Activated CD4-positive, alpha-beta T cell treated with anti-CD3 and anti-CD28 coated beads for 36 hours (primary cell): ENCODE measurements around the gene DEXI. TPM values are rescaled to one million over a fixed set of nuclear protein-coding genes. Genes with fewer than 3 reads are reported as not detected.
A peak's percentile ranks its signal among the peaks of the same experiment; 100 is the strongest.

ENCODE experiments used
- ATAC-seq: fragments of 200-7000 bp; cut with Tn5 transposase; one replicate; pipeline ENCODE4 v1.10.0; 2021; ENCODE audit warnings: mild to moderate bottlenecking, moderate library complexity
- CTCF ChIA-PET: fragments of 350-600 bp; sonication (Branson Sonifier 250); formaldehyde crosslinking; loops from one replicate; lab custom pipeline; 2021; ENCODE audit warnings: antibody characterized with exemption; lab: Charles Lee
- POLR2A ChIA-PET: fragments of 350-600 bp; sonication (Branson Sonifier 250); formaldehyde crosslinking; loops from one replicate; lab custom pipeline; 2021; ENCODE audit warnings: antibody characterized with exemption, inconsistent platforms; lab: Charles Lee
- DNase-seq: peaks from one replicate; pipeline ENCODE4 v3.0.0-alpha.2; 2020
- H3K27ac Mint-ChIP-seq: one replicate; pipeline ENCODE4 v1.8.0; 2021; ENCODE audit warnings: mixed read lengths
- H3K27me3 Mint-ChIP-seq: one replicate; pipeline ENCODE4 v1.8.0; 2021; ENCODE audit warnings: mixed read lengths
- H3K36me3 Mint-ChIP-seq: one replicate; pipeline ENCODE4 v1.8.0; 2021; ENCODE audit warnings: low read depth, mixed read lengths
- H3K4me1 Mint-ChIP-seq: one replicate; pipeline ENCODE4 v1.8.0; 2021; ENCODE audit warnings: mixed read lengths
- H3K4me3 Mint-ChIP-seq: one replicate; pipeline ENCODE4 v1.8.0; 2021; ENCODE audit warnings: mild to moderate bottlenecking, moderate library complexity, mixed read lengths
- H3K9me3 Mint-ChIP-seq: one replicate; pipeline ENCODE4 v1.8.0; 2021; ENCODE audit warnings: low read depth, mixed read lengths
- intact Hi-C, 2 experiments: fragments of 100-400 bp; cut with DNase I in 1 of 2; cut with micrococcal nuclease in 1 of 2; formaldehyde crosslinking; loops; one replicate each; pipeline versions ENCODE4 v1.14.2 to v1.15.1; 2022 to 2024; cut with DNase I, micrococcal nuclease
- total RNA-seq, 2 experiments: library from RNA; stranded (reverse); gene quantifications; one replicate each; pipeline ENCODE4 v1.2.3, GENCODE V29; 2021

DEXI gene
- total RNA-seq, 2 experiments from 2014 or later = 33.8 to 34.9 TPM

DNA sequence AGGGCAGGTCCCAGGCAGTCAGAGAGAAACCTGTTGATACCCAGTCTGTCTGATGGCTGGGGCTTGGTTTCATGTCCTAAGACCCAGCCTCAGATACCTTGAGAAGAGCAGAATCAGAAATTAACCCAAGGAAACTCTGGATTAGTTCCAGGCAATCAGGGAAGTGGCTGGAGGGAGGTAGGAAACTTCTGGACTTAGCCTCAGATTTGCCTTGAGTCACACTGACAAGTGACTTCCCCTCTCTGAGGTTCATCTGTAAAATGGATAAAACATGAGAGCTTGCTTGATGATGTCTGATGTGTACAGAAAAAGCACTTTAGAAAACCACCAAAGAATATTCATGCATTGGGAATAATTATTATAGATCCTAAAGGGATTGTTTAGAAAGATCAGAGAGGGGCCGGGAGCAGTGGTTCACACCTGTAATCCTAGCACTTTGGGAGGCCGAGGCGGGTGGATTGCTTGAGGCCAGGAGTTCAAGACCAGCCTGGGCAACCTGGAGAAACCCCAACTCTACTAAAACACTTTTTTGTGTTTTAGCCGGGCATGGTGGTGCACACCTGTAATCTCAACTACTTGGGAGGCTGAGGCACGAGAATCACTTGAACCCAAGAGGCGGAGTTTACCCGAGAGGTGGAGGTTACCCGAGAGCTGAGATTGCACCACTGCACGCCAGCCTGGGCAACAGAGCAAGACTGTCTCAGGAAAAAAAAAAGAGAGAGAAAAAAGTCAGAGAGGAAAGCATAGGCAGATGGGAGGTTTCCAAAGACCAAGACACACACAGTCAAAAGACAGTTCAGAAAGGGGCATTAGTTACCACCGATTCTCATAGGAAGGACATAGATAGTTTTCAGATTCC, 61.4 kb downstream of the DEXI start:
- Mint-ChIP-seq H3K27me3 (peaks cover 57% of the 10 kb centered on the region), H3K36me3 (no peaks in the 10 kb centered on the region), H3K4me3 (no peak overlapping the region), H3K4me1 (peaks cover 47% of the 10 kb centered on the region), H3K27ac (no peak overlapping the region), H3K9me3 (no peaks in the 10 kb centered on the region)
- ChIA-PET CTCF (interaction anchor here (1.3 kb wide), 1 partner anchor 30 kb away, joined by 3 read pairs; no protein-coding TSS in a partner anchor), POLR2A (no interaction called here)
- DNase-seq = no peak
- ATAC-seq = no peak
- intact Hi-C loops = loop anchor here in 1 of 2 experiments (1.0 kb wide), 1 partner anchor 10 kb away; no protein-coding TSS in a partner anchor

- H3K27me3 Mint-ChIP-seq = peaks cover 63% of the 10 kb centered on the region
- POLR2A ChIA-PET = no interaction called here
- no peaks in the 10 kb centered on the region for H3K36me3 Mint-ChIP-seq
- H3K4me3 Mint-ChIP-seq = peak overlapping the region; percentile 70
- ATAC-seq = no peak
- intact Hi-C loops = loop anchor here (2.0 to 5.0 kb wide), 2 partner anchors 35 to 368 kb away; no protein-coding TSS in a partner anchor
- H3K4me1 Mint-ChIP-seq = peaks cover 54% of the 10 kb centered on the region
- no peaks in the 10 kb centered on the region for H3K9me3 Mint-ChIP-seq
- DNase-seq = no peak
- no peak overlapping the region for H3K27ac Mint-ChIP-seq
- CTCF ChIA-PET = interaction anchor here (0.9 to 1.6 kb wide), 2 partner anchors 8 to 39 kb away, joined by 4 to 11 read pairs; no protein-coding TSS in a partner anchor
Measured at GRCh38 chr16:10879681-10880589, 62.3 kb downstream of the DEXI start.

Other genes with a start within 250 kb of the DEXI start
- gene TEKT5, start 247.5 kb downstream of the DEXI start, total RNA-seq = under 1 TPM in 1 of 2 experiments, not detected in 1; 0.27 TPM
- gene NUBP1, start 198.6 kb downstream of the DEXI start, total RNA-seq = 10 to 100 TPM; 25.9 to 33.1 TPM
- gene TVP23A, start 123.7 kb downstream of the DEXI start, total RNA-seq = under 1 TPM in 1 of 2 experiments, not detected in 1; 0.09 TPM
- gene CIITA, start 65.3 kb downstream of the DEXI start, total RNA-seq = 1 to 10 TPM in 1 of 2 experiments, under 1 TPM in 1; 0.87 to 1.4 TPM
- 10 to 100 TPM; 23.5 to 25.4 TPM for gene CLEC16A, start 2.1 kb upstream of the DEXI start, total RNA-seq